Sigmoid colon (tissue), 4 donors: ENCODE results near the gene ARG1.

Source experiments
- EP300 ChIP-seq, 4 donors: sonication (generic); formaldehyde crosslinking; IDR thresholded peaks; one replicate each; pipeline ENCODE4 v1.6.1; 2017; ENCODE audit warnings: antibody characterized with exemption in 4 of 4
- POLR2A ChIP-seq, 2 donors: fragments of 450-650 bp; IDR thresholded peaks; one replicate each; pipeline ENCODE4 v1.6.1; 2016; ENCODE audit warnings: antibody characterized with exemption in 2 of 2, mild to moderate bottlenecking in 2 of 2, moderate library complexity in 2 of 2
- POLR2AphosphoS5 ChIP-seq, 4 donors: sonication (generic); formaldehyde crosslinking; IDR thresholded peaks; one replicate each; pipeline ENCODE4 v1.6.1; 2017; ENCODE audit warnings: antibody characterized with exemption in 4 of 4
- TF ChIP-seq, protein P1 (sequence below), 4 experiments: fragments of 450-650 bp in 3 of 4; fragments of 200-600 bp in 1 of 4; IDR thresholded peaks; one replicate each; pipeline ENCODE4 v1.5.1; 2016 to 2019; ENCODE audit warnings: antibody characterized with exemption in 4 of 4, mild to moderate bottlenecking in 3 of 4, moderate library complexity in 2 of 4

DNA sequence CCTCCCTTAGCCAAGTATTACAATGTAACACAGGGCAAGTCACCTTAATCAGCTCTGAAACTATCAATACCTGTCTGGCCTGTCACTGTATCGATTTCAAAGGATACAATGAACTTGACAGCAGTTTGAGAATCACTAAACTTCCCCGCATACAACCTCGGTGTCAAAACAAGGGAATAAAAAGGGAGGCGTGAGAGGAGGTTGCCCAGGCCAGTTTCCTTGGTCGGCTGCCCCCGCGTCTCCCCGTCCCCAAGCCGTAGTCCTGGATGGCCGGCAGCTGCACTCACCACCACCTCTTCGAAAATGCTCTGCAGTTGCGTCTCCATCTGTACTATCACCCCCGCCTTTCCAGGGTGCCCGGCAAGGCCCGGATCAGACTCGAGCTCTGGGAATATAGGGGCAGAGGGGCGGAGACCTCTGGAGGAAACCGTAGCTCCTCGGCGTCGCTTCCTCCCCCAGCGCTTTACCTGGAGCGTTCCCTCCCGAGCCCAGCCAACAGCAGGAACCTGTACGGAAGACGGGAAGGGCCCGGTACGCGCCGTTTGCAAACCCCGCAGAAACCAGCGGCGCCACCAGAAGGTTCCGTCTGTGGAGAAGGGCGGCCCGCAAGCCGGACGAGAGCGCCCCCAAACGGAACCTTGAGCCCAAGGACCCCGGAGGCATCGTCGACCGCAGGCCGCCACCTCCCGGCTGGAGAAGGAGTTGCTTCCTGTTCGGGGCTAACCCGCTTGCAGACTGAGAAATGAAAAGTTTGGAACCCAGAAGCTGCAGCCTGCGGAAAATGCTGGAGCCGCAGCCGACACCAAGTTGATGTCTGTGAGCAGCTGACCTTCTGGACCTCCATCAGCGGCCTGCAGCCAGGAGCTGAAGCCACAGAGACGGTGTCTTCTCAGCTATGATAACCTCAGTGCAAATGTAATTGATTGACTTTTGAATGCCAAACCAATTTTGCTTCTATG lies 55.0 kb downstream of the ARG1 start, which contains the start of gene MED23:
- TF ChIP-seq, protein P1, sequence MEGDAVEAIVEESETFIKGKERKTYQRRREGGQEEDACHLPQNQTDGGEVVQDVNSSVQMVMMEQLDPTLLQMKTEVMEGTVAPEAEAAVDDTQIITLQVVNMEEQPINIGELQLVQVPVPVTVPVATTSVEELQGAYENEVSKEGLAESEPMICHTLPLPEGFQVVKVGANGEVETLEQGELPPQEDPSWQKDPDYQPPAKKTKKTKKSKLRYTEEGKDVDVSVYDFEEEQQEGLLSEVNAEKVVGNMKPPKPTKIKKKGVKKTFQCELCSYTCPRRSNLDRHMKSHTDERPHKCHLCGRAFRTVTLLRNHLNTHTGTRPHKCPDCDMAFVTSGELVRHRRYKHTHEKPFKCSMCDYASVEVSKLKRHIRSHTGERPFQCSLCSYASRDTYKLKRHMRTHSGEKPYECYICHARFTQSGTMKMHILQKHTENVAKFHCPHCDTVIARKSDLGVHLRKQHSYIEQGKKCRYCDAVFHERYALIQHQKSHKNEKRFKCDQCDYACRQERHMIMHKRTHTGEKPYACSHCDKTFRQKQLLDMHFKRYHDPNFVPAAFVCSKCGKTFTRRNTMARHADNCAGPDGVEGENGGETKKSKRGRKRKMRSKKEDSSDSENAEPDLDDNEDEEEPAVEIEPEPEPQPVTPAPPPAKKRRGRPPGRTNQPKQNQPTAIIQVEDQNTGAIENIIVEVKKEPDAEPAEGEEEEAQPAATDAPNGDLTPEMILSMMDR (IDR thresholded peaks at IDR 0.05): peak; percentile 78 to 91 (median 86)
- TF ChIP-seq POLR2A (IDR thresholded peaks at IDR 0.05) (peak; percentile 30 to 61), EP300 (IDR thresholded peaks at IDR 0.05) (no peak), POLR2AphosphoS5 (IDR thresholded peaks at IDR 0.05) (peak; percentile 56 to 84 (median 79))
